ENCODE measurements around the gene TRAIP. TPM values are rescaled to one million over a fixed set of nuclear protein-coding genes. Genes with fewer than 3 reads are reported as not detected.

Gene TRAIP
- total RNA-seq, 1 donor from 2014 or later, result 30.4 TPM

DNA sequence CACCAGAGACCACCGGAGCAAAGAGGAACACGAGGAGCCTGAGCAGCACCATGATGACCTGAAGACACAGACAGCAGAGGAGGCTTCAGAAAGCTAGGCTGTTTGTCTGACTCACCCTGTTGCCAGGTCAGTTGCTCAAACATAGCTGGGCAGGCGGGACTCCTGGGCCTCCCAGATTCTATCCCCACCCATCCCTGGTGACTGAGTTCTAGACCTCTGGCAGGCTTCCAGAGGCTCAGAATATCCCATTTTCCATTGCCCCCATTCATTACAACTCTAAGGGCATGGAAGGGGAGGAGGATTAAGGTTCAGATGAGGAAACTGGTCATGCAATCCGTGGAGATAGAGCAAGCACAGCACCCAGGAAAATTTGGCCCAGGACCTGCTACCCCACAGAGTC is 56.6 kb downstream of the TRAIP start, which contains the start of gene CDHR4:
CDHR4 (minus strand) TSS at position 113 of the 400 bp plus-strand sequence; CDS start at position 52, 61 bp downstream.
- Mint-ChIP-seq H3K36me3 (ENCODE audit: low read depth) (no peaks in the 10 kb centered on the region), H3K27ac (no peak within 1 kb of the TSS), H3K4me1 (peaks cover 14% of the 10 kb centered on the region), H3K4me3 (no peak within 1 kb of the TSS), H3K9me3 (no peaks in the 10 kb centered on the region), H3K27me3 (peaks cover 24% of the 10 kb centered on the region)
- DNase-seq, result no peak
- intact Hi-C loops (cut with micrococcal nuclease), result loop anchor here (5.0 kb wide), 2 partner anchors 58 to 288 kb away; partner anchors contain the start of genes RBM5 and TRAIP

DNA sequence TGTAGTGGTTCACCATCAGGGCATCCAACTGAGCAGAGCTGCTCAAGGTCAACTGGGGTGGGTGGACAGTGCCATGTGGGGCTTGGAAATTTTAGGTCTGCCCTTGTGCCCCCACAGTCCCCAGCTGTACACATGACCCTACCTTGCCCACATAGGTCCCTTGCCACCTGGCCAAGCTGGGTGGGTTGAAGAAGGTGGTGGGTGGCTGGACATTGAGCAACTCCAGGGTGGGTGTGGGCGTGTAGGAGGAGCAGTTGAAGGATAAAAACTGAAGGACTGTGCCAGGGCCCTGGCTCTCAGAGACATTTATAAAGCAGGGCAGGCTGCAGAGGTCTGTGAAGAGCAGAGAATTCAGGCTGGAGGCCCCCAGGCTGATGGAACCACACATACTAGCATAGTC is 57.3 kb downstream of the TRAIP start:
- H3K4me1 Mint-ChIP-seq, result peaks cover 12% of the 10 kb centered on the region
- intact Hi-C loops (cut with micrococcal nuclease), result no loop called here
- H3K4me3 Mint-ChIP-seq, result no peak overlapping the region
- H3K36me3 Mint-ChIP-seq (ENCODE audit: low read depth), result no peaks in the 10 kb centered on the region
- no peak for DNase-seq
- peaks cover 22% of the 10 kb centered on the region for H3K27me3 Mint-ChIP-seq
- H3K9me3 Mint-ChIP-seq, result no peaks in the 10 kb centered on the region
- no peak overlapping the region for H3K27ac Mint-ChIP-seq

DNA sequence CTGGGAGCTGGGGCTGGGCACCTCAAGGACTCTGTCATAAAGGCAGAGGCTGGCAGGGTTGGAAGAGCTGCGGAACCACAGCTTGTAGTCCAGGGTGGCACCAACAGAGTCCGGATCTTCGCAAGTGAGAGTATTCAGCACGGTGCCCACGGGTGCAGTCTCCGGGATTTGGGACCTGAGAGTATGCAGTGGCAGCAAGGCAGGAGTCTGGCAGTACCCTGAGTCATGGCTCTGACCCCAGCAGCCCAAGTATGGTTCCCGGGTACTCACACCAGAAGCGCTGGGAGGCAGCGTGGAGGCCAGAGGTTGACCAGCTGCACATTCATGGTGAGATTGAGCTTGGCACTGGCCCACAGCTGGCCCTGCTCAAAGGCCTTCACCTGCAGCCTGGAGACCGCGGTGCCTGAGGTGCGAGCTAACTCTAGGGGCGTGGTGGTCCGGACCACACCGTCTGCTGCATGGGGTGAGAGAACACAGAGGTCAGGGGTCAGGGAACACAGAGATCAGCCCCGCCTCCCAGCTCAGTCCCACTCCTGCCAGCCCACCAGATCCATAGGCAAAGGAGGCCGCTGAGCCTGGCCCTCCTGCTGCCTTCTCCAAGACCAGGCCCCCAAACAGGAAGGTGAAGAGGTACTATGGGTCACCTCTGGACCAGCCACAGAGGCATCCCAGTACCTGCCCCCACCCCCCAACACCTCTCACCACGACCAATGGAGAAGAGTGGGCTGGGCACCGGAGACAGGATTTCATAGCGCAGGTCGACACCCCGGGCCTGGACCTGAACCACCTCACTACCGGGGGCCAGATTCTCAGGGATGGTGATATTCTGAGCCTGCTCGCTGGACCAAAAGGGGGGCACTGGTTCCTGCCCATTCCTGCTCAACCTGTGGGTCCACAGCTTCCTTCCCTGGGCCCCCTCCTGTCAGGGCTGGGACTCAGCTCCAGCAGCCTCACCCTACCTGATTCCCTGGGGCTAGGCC is 61.1 kb downstream of the TRAIP start:
- Mint-ChIP-seq H3K36me3 (ENCODE audit: low read depth) (no peaks in the 10 kb centered on the region), H3K4me1 (peaks cover 2% of the 10 kb centered on the region), H3K27me3 (peaks cover 9% of the 10 kb centered on the region), H3K27ac (no peak overlapping the region), H3K9me3 (no peaks in the 10 kb centered on the region), H3K4me3 (no peak overlapping the region)
- intact Hi-C loops (cut with micrococcal nuclease), result no loop called here
- no peak for DNase-seq

DNA sequence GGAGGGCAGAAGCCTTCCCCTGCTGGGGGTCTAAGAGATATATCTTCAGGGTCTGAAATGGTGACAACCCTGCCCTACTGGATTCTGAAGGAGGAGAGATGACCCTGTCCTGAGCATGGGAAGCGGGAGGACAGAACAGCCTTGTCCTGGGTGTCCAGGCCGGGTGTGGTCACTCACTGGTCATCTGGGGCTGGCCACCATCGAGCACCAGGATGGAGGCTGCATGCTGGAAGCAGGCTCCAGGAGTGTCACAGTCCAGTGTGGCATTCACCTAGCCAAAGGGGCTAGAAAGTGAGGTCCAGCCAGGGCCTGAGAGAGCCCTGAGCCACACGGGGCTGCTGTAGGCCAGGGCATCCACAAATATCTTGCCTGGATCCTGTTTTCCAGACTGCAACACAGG is 61.9 kb downstream of the TRAIP start:
- no peaks in the 10 kb centered on the region for H3K9me3 Mint-ChIP-seq
- H3K4me3 Mint-ChIP-seq, result no peak overlapping the region
- intact Hi-C loops (cut with micrococcal nuclease), result no loop called here
- H3K4me1 Mint-ChIP-seq, result peaks cover 7% of the 10 kb centered on the region
- no peak overlapping the region for H3K27ac Mint-ChIP-seq
- H3K27me3 Mint-ChIP-seq, result peaks cover 9% of the 10 kb centered on the region
- no peaks in the 10 kb centered on the region for H3K36me3 Mint-ChIP-seq (ENCODE audit: low read depth)
- DNase-seq, result no peak

DNA sequence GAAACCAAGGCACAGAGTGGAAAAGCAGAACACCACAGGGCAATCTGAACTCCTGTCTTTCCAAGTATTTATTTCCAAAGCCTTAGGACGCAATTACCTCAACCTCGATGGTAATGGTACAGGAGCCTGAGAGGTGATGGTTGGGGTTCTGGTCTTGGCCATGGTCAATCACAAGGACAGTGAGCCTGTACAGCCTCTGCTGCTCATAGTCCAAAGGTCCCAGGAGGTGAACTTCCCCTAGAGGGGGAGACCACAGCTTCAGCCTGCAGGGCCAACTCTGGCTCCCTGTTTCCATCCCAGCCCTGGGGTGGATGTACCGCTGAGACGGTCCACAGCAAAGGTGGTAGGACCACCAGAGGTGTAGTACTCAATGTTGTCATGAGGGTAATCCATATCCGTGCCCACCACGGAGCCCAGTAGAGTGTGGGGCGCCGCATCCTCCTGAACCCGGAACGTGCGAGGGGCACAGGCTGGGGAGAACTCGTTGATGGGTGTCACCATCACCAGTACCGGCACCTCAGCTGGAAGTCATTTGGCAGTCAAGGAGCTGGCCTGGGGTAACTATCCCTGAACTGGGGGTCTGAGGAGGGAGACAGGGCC is 62.8 kb downstream of the TRAIP start:
- intact Hi-C loops (cut with micrococcal nuclease), result no loop called here
- Mint-ChIP-seq H3K36me3 (ENCODE audit: low read depth) (no peaks in the 10 kb centered on the region), H3K27ac (no peak overlapping the region), H3K27me3 (peaks cover 7% of the 10 kb centered on the region), H3K9me3 (no peaks in the 10 kb centered on the region), H3K4me1 (peaks cover 7% of the 10 kb centered on the region), H3K4me3 (no peak overlapping the region)
- no peak for DNase-seq

DNA sequence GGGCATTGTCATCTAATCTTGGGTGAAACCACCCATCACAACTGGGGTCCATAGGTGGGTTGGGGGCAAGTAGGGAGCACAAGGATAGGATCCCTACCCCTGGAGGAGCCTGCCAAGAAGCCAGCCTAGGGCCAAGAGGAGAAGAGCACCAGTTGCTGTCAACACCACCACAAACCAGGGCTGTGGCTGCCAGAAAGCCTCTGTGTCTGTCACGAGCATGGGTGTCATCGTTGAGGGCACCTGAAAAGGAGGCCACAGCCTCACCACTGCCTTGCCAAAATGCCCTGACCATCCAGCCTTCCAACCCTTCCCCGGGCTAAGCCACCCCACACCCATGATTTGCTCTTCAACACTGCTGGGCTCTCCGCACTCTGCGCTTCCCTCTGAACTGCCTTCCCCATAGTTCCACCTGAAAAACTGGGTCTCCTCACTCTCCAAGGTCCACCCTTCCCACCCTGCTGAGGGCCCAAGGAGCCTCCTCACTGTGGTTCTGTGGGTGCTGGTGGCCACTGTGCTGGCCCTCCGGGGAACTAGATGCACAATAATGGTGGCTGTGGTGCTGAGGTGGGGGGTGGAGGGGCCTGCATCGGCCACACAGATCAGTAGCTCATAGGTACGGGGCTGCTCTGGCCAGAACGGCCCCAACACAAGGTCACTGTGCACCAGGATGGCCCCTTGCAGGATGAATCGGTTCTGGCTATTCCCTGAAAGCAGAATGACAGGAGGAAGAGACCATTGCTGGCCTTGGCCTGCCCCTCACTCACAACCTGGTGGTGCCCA is 63.8 kb downstream of the TRAIP start:
- Mint-ChIP-seq H3K27me3 (peaks cover 9% of the 10 kb centered on the region), H3K36me3 (ENCODE audit: low read depth) (no peaks in the 10 kb centered on the region), H3K27ac (no peak overlapping the region), H3K9me3 (no peaks in the 10 kb centered on the region), H3K4me3 (no peak overlapping the region), H3K4me1 (peaks cover 9% of the 10 kb centered on the region)
- intact Hi-C loops (cut with micrococcal nuclease), result no loop called here
- DNase-seq, result no peak

DNA sequence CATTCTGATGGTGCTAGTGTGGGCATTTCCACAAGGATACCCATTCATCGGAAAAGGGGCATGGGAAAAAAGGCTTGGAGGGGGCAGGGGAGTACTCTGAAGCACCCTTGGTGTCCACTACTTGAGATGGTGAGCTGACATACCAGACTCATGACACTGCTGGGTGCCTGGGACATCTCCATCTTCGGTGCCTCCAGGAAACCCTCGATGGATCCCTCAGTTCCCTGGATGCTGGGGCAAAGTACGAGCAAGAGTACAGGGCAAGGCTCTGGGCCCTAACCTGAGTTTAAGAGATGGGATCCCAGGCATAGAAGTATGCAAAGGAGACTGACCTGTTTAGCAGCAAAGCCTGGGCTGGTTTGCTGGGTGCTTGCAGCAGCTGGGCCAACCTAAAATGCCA is 64.8 kb downstream of the TRAIP start:
- Mint-ChIP-seq H3K36me3 (ENCODE audit: low read depth) (no peaks in the 10 kb centered on the region), H3K27me3 (peaks cover 9% of the 10 kb centered on the region), H3K27ac (no peak overlapping the region), H3K4me1 (peaks cover 13% of the 10 kb centered on the region), H3K4me3 (no peak overlapping the region), H3K9me3 (no peaks in the 10 kb centered on the region)
- intact Hi-C loops (cut with micrococcal nuclease), result no loop called here
- DNase-seq, result no peak

DNA sequence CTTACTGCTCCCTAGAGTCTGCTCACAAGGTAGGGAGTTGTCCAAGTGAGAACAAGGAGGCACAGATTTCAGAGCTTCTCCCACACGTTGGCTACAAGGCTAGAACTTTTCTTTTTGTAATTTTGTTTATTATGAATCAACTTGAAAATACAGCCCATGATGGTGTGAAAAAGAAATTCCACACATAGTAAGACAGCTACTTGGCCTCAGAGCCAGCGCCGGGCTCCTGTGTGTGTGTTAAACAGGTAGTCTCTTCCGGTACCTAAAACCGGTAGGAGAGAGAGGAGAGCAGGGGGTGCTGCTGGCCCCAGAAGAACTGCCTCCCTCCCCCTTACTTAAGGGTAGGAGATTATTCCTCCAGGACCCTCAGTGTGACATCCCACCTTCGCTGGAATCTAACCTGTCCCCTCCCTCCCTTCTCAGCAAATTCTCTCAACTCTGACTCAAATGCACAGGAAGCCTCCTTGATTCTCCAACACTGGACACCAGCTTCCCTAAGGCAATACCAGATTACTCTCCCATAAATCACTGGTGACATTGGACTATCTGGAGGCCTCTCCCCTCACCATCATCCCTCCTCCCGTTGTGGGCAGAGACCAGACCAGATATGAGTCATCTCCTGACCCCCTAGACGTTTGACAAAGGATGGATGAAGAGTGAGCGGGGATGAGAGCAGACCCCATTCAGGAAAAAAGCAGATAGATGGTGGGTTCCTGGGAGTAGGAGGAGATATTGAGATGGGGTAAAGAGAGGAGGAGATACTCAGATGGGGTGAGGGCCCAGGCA is 65.5 kb downstream of the TRAIP start:
- intact Hi-C loops (cut with micrococcal nuclease), result no loop called here
- H3K36me3 Mint-ChIP-seq (ENCODE audit: low read depth), result no peaks in the 10 kb centered on the region
- H3K27me3 Mint-ChIP-seq, result peaks cover 6% of the 10 kb centered on the region

DNA sequence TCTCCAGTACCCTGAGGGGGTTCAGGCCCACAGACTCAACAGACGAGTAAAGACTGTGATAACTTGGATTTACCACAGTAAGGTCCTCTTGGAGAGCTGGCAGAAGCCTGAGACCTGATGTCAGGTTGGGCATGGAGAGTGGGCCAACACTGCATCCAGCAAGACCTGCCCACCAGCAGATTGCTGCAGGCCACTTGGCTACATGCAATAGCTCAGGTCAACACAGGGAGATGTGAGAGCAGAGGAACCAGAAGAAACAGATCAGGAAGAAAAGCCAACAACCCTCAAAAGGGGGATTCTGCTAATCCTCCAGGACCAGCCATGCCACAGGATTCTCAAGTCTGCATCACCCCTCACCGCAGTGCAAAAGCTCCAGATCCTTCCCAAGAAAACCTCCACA is 68.3 kb downstream of the TRAIP start:
- peak; percentile 57 for DNase-seq
- H3K9me3 Mint-ChIP-seq, result no peaks in the 10 kb centered on the region

More for the DNA sequence above, 65.5 kb downstream of the TRAIP start:
- Mint-ChIP-seq H3K27ac (no peak overlapping the region), H3K4me3 (no peak overlapping the region), H3K4me1 (peaks cover 13% of the 10 kb centered on the region), H3K9me3 (no peaks in the 10 kb centered on the region)
- DNase-seq, result no peak

DNA sequence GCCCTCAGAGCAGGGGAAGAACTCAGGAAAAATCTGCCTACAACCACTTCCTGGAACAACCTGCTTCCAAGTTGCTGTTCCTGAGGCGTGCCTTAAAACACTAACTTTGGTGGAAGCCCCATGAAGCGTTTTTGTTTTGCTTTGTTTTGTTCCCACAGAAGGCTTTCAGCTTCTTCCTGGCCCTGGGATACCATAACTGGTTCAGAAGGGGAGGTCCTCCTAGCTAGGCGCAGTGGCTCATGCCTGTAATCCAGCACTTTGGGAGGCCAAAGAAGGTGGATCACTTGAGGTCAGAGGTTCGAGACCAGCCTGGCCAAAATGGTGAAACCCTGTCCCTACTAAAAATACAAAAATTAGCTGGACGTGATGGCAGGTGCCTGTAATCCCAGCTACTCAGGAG is 68.8 kb downstream of the TRAIP start:
- Mint-ChIP-seq H3K36me3 (ENCODE audit: low read depth) (peaks cover 13% of the 10 kb centered on the region), H3K27ac (peak overlapping the region; percentile 94), H3K4me1 (peaks cover 24% of the 10 kb centered on the region)

More for the DNA sequence above, 68.3 kb downstream of the TRAIP start:
- Mint-ChIP-seq H3K36me3 (ENCODE audit: low read depth) (peaks cover 11% of the 10 kb centered on the region), H3K4me1 (peaks cover 24% of the 10 kb centered on the region), H3K27ac (peak overlapping the region; percentile 60), H3K27me3 (peaks cover 5% of the 10 kb centered on the region), H3K4me3 (no peak overlapping the region)
- intact Hi-C loops (cut with micrococcal nuclease), result loop anchor here (5.0 kb wide), 3 partner anchors 116 to 449 kb away; partner anchors contain the start of genes APEH, GNAI2 and MON1A

DNA sequence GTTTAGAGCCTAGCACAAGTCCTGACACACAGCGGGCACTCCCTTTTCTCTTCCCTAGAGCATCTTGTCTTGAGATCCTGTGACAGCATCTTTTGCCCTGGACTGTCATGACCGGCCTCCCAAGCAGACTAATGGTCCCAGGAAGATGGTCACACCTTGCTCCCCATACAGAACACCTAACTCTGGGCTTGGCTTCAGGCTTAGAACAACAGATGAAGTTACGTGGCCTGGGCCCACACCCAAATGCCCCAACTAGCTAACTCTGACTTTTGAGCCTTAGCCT is 69.2 kb downstream of the TRAIP start:
- H3K4me3 Mint-ChIP-seq, result peak overlapping the region; percentile 93
- no peak for DNase-seq
- H3K4me1 Mint-ChIP-seq, result peaks cover 24% of the 10 kb centered on the region
- peaks cover 17% of the 10 kb centered on the region for H3K36me3 Mint-ChIP-seq (ENCODE audit: low read depth)
- H3K27me3 Mint-ChIP-seq, result peaks cover 5% of the 10 kb centered on the region
- peak overlapping the region; percentile 94 for H3K27ac Mint-ChIP-seq
- H3K9me3 Mint-ChIP-seq, result no peaks in the 10 kb centered on the region
- intact Hi-C loops (cut with micrococcal nuclease), result loop anchor here (5.0 kb wide), 3 partner anchors 115 to 450 kb away; partner anchors contain the start of genes APEH, GNAI2 and MON1A

More for the DNA sequence above, 68.8 kb downstream of the TRAIP start:
- Mint-ChIP-seq H3K4me3 (peak overlapping the region; percentile 93), H3K27me3 (peaks cover 5% of the 10 kb centered on the region), H3K9me3 (no peaks in the 10 kb centered on the region)
- no peak for DNase-seq
- intact Hi-C loops (cut with micrococcal nuclease), result loop anchor here (5.0 kb wide), 3 partner anchors 115 to 450 kb away; partner anchors contain the start of genes APEH, GNAI2 and MON1A

DNA sequence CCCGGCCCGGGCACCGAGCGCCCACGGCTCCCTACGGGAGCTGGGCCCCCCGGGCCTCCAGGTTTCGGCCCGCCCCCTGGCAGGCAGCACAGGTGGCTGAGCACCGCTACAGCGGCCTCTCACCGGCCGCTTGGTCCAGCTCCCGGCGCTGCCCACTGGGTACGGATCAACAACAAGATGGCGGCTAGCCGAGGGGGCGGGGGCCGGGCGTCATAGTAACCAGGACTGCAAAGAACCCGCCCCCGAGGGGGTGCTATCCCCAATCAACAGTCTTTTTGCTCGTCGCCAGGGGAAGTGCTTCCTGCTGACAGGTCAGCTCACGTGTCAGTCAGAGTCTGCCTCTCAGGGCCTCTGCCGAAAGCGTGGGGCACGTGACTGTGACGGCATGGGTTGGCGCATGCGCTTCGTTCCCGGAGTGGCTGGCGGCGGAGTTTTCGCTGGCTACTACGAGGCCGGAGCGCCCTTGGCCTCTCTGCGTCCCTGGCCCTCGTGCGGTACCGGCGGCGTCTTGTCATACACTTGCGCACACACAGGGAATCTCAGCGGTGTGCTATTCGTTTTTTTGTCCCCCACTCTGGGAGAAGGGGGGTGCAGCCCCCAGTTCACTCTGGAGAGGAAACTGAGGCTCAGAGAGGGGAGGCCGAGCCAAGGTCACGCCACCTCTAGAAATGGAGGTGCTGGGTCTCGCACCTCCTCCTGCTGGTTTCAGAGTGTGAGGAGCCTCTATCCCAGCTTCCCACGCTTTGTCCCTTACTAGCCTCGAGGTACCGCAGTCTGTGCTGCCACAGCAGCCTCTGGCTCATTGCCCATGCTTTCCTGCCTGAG is 69.8 kb downstream of the TRAIP start, which contains the start of gene IP6K1:
IP6K1 (minus strand) TSS at position 186 of the 825 bp plus-strand sequence. CDS start 38,502 bp downstream, outside the sequence.
- Mint-ChIP-seq H3K27ac (peak within 1 kb of the TSS; percentile 94), H3K36me3 (ENCODE audit: low read depth) (peaks cover 18% of the 10 kb centered on the region), H3K9me3 (no peaks in the 10 kb centered on the region), H3K4me3 (peak within 1 kb of the TSS; percentile 93), H3K27me3 (peaks cover 5% of the 10 kb centered on the region), H3K4me1 (peaks cover 24% of the 10 kb centered on the region)
- DNase-seq, result peak; percentile 100
- intact Hi-C loops (cut with micrococcal nuclease), result loop anchor here (1.0 to 5.0 kb wide), 5 partner anchors 16 to 451 kb away; partner anchors contain the start of genes APEH, DAG1, GNAI2 and MON1A

All from activated CD4-positive, alpha-beta T cell treated with anti-CD3 and anti-CD28 coated beads, Interleukin-2, amount 10 ng/mL, durations not matched to agents 24 days and 14 days (primary cell).